ENCODE results near the gene CXCR6.

The CXCR6 gene

DNA sequence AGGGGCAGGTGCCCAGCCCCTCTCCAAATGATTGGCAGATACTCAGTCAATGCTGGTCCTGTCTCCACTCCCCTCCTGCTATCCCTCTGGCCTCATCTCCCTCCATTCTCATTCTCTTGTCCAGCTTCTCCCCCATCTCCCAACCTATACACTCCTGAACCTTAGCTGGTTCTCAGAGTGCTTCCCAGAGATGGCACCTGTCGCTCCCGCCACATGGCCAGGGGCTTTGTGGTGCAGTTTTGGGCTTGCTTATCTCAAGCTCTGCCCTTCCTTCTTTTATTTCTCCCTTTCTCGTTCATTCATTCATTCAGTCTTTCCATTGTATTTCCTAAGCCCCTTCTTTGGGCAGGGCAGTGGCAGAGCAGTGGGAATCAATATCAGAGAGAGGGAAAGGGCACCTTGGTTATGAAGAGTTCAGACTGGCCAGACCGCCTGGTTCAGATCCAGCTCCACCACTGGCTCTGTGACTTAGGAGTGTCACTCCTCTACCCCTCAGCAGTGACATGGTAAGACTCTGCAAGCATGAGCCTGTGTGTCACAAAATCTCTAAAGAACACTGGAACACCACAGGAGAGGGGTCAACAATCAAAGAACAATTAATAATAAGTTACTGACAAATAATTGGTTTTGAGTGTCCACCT, 20.2 kb upstream of the CXCR6 start:
- no peak for DNase-seq

DNA sequence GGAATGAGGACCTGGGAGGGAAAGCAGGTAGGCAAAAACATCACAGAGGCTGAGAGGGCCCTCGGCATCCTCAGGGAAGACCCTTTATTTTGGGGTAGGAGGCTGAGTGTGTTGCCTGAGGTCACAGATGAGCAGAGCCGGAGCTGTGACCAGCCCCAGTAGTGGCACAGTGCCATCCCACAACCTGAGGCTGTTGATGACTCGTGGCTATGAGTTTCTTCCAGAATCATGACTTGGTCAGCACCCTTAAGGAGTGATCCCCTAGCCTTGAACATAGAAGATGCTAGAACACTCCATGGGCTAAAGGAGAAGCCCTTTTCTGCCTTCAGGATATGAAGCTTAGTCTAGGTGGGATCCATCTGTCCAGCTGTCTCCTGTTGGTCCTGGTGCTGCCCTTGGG, 19.5 kb upstream of the CXCR6 start:
- DNase-seq: no peak

DNA sequence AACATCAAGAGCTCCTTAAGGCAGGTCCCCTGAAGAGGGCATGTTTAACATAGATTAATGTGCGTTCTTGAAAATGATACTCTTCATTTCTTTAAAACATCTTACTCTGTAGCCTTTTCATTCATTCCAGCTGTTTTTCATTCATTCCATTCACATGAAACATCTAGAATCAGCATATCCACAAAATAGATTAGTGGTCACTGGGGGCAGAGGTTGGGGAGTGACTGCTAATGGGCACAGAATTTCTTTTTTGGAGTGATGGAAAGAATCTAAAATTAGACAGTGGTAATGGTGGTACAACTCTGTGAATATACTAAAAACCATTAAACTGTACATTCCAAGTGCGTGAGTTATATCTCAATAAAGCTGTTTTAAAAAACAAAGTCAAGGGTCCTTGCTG, 15.4 kb upstream of the CXCR6 start:
- DNase-seq: no peak

DNA sequence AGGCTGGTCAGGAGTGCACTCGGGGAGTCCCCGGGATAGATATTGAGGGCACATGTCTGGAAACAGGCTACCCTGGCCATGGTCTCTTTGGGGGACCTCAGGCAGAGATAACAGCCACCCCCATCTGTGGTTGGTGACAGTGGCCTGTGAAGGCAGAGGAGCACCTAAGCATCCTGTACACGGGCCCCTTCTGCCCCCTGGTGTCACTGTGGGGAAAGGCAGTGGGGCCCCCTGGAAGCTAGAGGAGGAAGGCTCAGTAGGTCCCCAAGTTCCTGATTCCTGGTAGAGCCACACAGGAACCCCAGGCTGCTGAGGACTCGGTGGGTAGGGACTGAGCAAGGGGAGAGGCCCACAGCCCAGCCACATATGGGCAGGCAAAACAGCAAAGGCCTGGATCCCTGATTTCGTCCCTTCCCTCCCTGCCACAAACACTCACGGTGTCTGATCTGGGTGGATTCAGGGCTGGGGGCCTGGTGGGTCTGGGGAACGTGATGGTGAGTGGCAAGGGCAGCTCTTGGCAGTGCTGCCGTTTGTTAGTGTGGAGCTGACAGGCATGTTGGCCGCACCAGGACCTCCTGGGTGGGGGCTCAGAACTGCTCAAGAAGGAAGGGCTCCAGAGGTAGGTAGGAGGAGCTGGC, 14.1 kb upstream of the CXCR6 start:
- peak; percentile 79 for DNase-seq

DNA sequence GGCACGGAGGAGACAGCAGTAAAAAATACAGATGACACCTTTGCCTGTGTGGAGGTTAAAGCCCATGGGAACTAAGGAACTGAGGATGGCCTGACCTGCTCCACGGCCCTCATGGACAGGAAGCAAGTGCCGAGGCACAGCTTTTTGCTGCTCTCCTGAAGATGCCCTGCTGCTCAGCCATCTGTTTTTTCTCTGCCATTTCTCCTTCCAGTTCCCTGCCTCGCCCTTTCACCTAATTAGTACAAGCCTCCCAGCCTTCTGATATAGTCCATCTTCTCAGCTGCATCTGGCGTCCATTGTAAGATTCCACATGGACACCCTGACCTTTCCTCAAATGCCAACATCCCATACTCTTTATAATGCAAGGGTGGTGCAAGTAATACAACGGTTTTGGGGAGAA, 11.8 kb upstream of the CXCR6 start:
- no peak for DNase-seq

DNA sequence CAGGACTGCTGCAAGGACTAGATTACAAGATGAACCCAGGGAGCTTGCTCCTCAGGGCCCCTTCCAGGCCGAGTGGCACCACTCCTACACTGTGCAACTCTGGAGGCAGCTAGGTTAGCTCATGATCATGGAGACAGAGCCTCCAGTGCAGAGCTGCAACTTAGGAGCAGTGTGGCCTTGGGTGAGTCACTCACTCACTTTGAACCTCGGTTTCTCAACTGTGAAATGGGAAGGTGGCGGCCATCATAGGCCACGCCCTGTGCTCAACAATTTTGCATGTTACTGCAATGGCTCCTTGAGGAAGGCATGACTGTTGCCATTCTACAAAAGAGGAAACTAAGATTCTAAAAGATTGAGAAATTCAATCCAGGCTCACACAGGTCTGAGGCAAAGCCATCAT, 11.2 kb upstream of the CXCR6 start:
- DNase-seq: no peak

DNA sequence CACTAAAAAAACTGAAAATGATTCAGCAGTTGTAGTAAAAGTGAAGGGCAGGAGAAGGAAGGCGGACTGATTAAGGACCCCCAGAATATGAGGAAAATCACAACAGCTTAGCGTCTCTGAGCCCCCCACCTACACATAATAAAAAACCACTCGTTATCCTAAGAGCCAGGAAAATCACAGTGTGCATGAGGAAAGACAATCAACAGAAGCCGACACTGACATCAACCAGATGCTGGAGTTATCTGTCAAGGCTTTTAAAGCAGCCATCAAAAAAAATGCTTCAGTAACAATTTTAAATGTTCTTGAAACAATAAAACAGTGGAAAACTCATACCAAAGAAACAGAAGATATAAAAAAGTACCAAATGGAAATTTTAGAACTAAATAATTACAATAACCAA, 9.7 kb upstream of the CXCR6 start:
- DNase-seq: no peak

DNA sequence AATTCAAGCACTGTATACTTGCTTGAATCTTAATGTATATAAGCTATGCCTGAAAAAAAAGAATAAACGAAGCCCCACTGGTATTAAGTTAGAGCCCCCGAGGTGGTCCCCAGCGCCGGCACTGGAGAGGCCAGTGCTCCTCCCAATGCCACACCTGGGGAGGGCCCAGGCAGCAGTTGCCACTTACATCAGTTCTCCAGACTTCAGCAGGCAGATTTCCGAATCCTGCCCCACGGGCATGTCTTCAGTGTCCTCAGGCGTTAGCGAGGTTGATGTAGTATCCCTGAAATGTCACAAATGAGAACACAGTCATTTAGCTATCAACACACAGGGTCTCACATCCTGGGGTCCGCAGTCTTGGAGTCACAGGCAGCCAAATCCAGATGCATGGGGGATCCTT, 7.0 kb upstream of the CXCR6 start:
- DNase-seq: no peak

DNA sequence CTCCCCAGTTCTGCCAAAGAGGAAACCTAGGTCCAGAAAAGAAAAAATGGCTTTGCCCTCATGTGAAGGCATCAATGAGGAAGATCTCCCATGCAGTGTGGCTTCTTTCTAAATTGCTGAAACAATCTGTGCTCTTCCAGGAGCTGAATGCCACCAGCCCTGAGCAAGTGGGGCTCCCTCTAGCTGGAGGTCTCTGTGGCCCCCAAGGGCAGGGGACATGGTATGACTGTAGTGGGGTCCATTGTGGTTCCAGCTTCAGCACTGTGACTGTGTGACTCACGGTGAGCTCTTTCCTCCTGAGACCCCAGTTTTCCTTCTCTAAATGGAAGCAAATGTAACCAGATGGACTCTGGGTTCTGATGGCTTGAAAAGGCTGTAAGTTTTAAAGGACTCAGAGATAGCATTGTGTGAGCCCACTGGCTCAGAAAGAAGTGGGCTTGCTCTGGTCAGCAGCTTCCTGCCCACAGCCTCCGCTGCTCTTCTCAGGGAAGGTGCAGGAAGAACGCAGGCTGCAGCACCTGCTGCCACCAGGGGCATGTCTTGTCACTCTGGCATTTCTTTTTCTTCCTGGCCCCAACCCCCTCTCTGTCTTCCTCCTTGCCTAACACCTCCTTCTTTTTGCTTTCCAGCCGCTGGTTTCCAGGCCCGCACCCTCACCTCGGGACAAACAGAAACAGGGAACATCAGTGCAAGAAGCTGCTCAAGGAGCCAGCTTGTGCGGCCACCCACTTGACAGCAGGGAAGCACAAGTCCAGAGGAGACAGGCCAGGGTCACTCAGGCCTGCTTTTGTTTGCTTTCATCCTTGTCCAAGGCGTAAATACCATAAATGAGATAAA, 5.8 kb upstream of the CXCR6 start:
- no peak for DNase-seq

DNA sequence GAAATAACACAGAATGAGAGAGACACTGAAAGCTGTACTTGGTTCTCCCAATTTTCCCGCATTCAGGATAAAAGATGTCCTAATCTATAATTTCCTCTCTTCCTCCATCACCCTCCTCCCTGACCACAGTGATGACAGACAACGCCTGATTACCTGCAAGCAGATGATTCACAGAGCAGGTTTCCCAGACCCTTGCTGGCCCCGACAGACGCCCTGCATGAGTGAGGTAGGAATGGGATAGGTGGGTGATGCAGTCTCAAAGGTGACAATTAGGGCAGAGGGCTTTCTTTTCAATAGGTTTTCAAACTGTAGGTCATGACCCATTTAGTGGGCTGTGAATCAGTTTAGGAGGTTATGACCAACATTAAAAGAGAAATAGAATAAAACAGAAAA, 5.2 kb upstream of the CXCR6 start:
- no peak for DNase-seq

DNA sequence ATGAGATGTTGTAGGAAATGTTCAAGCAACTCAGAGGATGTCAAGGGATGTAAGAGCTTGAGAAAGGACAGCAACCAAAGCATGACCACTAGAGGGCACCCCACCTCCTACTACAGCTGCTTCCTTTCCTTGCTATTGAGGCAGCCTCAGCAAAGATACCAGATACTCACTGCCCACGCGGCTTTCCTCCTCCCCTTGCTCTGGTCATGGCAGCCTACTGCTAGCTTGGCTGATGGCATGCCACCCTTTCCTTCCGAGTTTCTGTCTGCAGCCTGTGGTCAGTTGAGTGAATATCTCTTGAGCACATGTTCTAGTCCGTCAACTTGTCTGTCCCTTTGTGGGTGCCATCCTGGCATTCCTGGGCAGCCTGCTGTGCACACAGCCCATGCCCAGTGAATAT, 4.4 kb upstream of the CXCR6 start:
- no peak for DNase-seq

DNA sequence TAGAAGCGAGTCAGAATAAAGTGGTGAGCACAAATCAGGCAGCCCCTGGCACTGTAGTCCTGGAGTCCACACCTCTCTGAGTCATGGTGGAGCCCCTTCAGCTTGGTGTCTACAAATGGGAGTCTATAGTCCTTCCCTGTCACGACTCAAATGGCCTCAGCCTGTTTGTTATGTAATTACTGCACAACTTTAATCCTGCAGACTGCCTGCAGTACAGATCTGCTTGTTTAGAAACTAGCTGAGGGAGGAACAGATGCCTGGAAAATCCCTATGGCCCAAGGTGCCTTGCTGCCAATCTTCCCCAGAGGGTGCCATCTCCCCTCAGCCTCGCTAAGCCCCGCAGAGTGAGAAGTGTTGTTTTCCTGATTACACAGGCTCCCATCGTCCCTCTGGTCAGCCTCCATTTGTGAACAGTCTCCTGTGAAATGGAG, 3.9 kb upstream of the CXCR6 start:
- DNase-seq: no peak

DNA sequence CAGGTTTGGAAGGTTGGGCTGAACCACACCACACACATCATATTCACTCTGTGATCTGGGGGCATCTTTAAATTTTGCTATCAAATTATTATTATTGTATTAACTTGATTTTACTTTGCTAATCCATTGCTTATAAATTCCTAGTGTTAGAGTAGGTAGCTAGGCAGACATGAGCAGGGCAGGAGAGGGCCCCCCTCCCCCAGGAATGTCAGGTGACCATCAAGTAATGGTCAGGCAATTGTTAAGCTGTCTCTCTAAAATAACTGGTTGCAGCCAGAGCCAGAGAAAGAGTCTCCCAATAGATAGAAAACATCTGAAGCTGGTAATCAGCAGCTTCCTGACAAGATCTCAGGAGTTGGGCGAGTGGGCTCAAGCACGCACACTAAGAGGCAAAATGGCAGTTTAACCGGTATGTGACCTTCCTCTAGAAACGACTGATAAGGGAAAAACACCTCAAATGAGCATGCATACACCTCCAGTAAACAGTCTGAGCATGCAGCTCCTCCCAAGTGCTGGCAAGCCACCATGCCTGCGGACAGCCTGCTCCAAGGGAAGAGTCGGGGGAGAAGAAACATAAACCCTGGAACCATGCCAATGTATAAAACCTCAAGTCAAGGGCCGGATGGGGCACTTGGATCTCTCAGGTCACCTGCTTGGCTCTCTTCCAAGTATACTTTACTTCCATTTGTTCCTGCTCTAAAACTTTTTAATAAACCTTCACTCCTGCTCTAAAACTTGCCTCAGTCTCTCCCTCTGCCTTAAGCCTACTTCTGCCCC, 3.1 kb upstream of the CXCR6 start:
- no peak for DNase-seq

DNA sequence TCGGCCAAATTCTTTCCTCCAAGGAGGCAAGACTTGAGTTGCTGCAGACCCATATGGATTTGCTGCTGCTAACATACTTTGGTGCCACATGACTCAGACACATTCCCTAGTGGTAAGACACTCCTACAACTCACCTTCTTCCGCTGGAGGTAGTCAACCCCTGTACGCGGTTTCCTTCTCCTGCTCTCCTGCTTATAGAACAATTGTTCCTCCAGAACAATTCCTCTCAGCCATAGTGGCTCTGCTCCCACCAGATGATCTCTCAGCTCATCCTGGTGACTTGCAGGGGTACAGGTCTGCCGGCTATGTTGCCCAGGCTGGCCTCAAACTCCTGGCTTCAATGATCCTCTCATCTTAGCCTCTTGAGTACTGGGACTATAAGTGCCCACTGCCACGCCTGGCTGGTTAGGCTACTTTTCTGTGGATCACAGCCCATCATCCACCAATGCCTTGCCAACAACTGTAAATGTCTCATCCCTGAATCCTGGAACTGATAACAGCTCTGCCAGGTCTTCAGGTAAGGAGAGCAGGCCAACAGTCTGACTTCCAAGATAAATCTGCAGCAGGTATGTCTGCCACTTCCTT, 2.4 kb upstream of the CXCR6 start:
- no peak for DNase-seq

DNA sequence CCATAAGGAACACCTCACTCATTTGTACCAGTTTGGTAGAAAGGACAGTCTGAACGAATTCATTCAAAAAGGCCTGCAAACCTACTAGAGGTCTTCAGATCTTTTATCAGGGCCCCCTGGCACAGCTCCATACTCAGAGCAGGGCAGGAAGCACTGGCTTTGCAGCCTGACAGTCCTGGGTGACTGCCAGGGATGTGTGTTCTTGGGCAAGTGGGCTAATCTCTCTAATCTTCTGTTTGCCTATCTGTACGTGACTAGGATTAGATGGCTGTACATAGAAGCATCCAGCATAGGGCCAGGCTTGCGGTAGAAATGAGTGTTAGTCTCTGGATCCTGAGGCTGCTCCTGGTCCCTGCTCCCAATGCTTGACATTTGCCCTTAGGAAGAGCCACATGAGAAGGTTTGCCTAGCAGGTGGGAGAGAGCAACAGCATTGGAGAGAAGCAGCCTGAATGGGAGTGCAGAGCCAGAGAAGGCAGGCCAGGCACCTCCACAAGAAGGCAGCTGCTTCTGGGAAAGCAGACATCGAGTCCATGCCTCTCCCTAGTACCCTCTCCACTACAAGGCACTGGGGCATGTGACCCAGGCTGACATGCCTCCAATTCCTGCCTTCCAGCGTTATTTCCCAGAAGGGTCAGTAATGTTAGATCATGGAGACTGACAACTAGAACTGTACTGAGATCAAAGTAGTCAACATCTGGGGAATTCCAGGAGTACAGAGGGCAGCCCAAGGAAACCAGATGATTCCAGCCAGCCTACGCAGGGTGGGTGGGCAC, 1.0 kb upstream of the CXCR6 start:
- no peak for DNase-seq

DNA sequence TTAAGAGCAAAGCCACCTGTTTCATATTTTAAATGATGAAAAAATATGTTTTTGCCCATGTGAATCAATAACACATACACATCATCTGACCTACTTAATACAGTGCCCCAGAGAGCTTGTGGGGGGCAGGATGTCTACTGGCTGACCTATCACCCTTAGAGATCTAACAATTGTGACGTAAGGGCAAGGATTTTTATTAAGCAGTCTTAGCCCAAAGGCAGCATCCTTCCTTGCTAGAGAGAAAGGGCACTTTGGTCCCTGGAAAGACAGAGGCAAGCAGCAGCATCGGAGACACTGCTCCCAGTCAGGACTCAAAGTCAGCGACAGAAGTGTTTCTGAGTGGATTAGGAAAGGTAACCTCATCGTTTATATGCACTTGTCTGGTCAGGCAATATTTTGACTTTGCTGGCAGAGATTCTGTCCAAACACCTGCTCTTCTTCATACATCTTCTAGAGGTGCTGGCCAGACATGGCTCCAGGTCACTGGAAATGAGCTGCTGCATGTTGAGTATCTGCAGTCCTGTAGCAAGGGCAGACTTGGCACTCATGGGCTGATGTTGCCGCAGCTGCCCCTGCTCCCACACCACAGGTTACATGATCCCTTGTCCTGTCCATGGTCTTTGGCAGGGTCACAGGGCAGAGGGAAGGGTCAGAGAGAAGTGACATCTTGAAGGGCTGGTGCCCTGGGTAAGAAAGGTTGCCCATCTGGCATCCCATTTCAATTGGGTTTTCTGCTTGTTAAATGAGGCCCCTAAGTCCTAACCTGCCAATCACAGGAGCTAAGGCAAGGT, 1.8 kb downstream of the CXCR6 start:
- no peak for DNase-seq

DNA sequence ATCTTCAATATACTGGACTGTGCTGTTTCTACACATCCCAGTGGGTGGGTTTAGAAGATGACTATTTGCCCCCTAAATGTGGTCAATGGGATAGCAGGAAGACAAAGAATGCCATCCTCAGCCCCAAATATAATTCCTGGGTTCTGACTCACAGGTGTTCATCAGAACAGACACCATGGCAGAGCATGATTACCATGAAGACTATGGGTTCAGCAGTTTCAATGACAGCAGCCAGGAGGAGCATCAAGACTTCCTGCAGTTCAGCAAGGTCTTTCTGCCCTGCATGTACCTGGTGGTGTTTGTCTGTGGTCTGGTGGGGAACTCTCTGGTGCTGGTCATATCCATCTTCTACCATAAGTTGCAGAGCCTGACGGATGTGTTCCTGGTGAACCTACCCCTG, 3.0 kb downstream of the CXCR6 start:
- no peak for DNase-seq

DNA sequence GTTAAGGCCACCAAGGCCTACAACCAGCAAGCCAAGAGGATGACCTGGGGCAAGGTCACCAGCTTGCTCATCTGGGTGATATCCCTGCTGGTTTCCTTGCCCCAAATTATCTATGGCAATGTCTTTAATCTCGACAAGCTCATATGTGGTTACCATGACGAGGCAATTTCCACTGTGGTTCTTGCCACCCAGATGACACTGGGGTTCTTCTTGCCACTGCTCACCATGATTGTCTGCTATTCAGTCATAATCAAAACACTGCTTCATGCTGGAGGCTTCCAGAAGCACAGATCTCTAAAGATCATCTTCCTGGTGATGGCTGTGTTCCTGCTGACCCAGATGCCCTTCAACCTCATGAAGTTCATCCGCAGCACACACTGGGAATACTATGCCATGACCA, 3.6 kb downstream of the CXCR6 start:
- no peak for DNase-seq

DNA sequence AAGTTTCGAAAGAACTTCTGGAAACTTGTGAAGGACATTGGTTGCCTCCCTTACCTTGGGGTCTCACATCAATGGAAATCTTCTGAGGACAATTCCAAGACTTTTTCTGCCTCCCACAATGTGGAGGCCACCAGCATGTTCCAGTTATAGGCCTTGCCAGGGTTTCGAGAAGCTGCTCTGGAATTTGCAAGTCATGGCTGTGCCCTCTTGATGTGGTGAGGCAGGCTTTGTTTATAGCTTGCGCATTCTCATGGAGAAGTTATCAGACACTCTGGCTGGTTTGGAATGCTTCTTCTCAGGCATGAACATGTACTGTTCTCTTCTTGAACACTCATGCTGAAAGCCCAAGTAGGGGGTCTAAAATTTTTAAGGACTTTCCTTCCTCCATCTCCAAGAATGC, 4.1 kb downstream of the CXCR6 start:
- DNase-seq: no peak

DNA sequence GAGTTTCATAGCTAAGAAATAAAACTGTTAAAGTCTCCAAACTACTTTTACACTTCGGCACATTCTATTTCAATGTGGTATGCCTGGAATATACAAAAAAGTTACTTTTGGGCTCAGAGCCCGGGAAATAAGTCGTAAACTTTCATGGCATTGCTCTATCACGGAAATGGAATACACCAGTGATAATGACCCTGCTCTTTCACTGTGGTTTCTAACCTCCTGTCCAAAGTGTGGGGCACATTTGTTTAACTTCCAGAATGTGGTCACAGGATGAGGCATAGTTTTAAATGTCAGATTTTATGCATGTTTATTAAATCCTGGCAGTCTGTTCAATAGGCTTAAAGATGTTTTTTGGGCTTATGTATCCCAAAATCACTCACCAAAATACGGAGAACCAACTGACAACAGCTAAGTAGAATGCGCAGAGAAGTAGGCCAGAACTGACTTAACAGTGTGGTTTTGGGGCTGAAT, 5.1 kb downstream of the CXCR6 start:
- no peak for DNase-seq

DNA sequence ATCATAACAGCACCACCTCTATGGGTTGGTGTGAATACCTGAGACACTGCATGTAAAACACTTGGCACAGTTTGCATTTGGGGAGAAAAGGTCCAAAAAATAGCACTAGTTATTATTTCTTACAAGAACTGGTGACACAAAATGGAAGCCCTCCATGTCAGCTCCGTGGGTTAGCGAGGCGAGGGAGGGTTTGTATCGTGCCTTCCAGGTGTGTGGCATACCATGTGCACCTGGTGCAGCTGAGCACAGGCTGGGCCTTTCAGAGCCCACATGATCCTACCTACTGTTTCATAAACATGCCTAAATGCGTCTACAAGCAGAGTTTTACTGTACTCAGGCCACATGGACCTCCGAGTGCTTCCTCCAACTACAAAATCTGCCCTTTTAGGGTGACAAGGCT, 5.6 kb downstream of the CXCR6 start:
- DNase-seq: no peak
